WTC11 (cell line): ENCODE measurements around the gene CANX. TPM values are rescaled to one million over a fixed set of nuclear protein-coding genes. Genes with fewer than 3 reads are reported as not detected.

Experiments
- ATAC-seq: fragments of 200-7000 bp; cut with Tn5 transposase; 2 replicates; pipeline ENCODE4 v1.10.0; 2021; ENCODE audit warnings: mild to moderate bottlenecking, moderate library complexity
- CTCF ChIA-PET: fragments of 300-600 bp; sonication (Branson Sonifier 250); formaldehyde crosslinking; loops from one replicate; lab custom pipeline; 2021; ENCODE audit warnings: antibody characterized with exemption; lab: Charles Lee
- POLR2A ChIA-PET: fragments of 350-600 bp; sonication (Branson Sonifier 250); formaldehyde crosslinking; loops from one replicate; lab custom pipeline; 2021; ENCODE audit warnings: antibody characterized with exemption; lab: Charles Lee
- DNase-seq: peaks from one replicate; pipeline ENCODE4 v3.0.0; 2021; ENCODE audit warnings: low spot score
- H3K27ac Mint-ChIP-seq: 2 replicates; pipeline ENCODE4 v1.8.0; 2021; ENCODE audit warnings: mixed read lengths
- H3K27me3 Mint-ChIP-seq: 2 replicates; pipeline ENCODE4 v1.8.0; 2021; ENCODE audit warnings: low read depth, mild to moderate bottlenecking, moderate library complexity, mixed read lengths
- H3K36me3 Mint-ChIP-seq: 2 replicates; pipeline ENCODE4 v1.8.0; 2021; ENCODE audit warnings: mixed read lengths
- H3K4me1 Mint-ChIP-seq: 2 replicates; pipeline ENCODE4 v1.8.0; 2022; ENCODE audit warnings: mixed read lengths
- H3K4me3 Mint-ChIP-seq: 2 replicates; pipeline ENCODE4 v1.8.0; 2021; ENCODE audit warnings: mild to moderate bottlenecking, moderate library complexity, mixed read lengths
- H3K9me3 Mint-ChIP-seq: 2 replicates; pipeline ENCODE4 v1.8.0; 2021; ENCODE audit warnings: mixed read lengths
- ARID4B ChIP-seq: sonication (generic); formaldehyde crosslinking; IDR thresholded peaks from 2 replicates; pipeline ENCODE4 v1.8.0; 2023; ENCODE audit warnings: missing genetic modification reagents, mild to moderate bottlenecking, borderline replicate concordance
- CREM ChIP-seq: sonication (generic); formaldehyde crosslinking; IDR thresholded peaks from 2 replicates; pipeline ENCODE4 v1.8.1; 2022; ENCODE audit warnings: mild to moderate bottlenecking, missing genetic modification reagents, moderate library complexity
- ERG ChIP-seq: fragments of 250-450 bp; sonication (Bioruptor Pico); IDR thresholded peaks from 2 replicates; pipeline ENCODE4 v1.8.0; 2021; ENCODE audit warnings: mild to moderate bottlenecking
- FOXP4 ChIP-seq: sonication (generic); formaldehyde crosslinking; IDR thresholded peaks from 2 replicates; pipeline ENCODE4 v1.8.0; 2022; ENCODE audit warnings: mild to moderate bottlenecking, missing genetic modification reagents
- GTF2I ChIP-seq: fragments of 250-450 bp; sonication (Bioruptor Pico); conservative IDR thresholded peaks from 2 replicates; pipeline ENCODE4 v1.4.0; 2021; ENCODE audit warnings: mild to moderate bottlenecking
- KAT7 ChIP-seq: sonication (generic); formaldehyde crosslinking; IDR thresholded peaks from 2 replicates; pipeline ENCODE4 v1.8.1; 2023; ENCODE audit warnings: missing genetic modification reagents, mild to moderate bottlenecking, borderline replicate concordance
- MAX ChIP-seq: sonication (generic); formaldehyde crosslinking; IDR thresholded peaks from 2 replicates; pipeline ENCODE4 v1.8.0; 2022; ENCODE audit warnings: mild to moderate bottlenecking, missing genetic modification reagents
- NFE2L1 ChIP-seq: sonication (generic); formaldehyde crosslinking; IDR thresholded peaks from 2 replicates; pipeline ENCODE4 v1.8.1; 2023; ENCODE audit warnings: missing genetic modification reagents
- NR2C2 ChIP-seq: sonication (generic); formaldehyde crosslinking; IDR thresholded peaks from 2 replicates; pipeline ENCODE4 v1.8.0; 2022; ENCODE audit warnings: mild to moderate bottlenecking, missing genetic modification reagents
- PREB ChIP-seq: sonication (generic); formaldehyde crosslinking; IDR thresholded peaks from 2 replicates; pipeline ENCODE4 v1.8.1; 2022; ENCODE audit warnings: mild to moderate bottlenecking, missing genetic modification reagents, moderate library complexity, borderline replicate concordance
- SMAD3 ChIP-seq: sonication (generic); formaldehyde crosslinking; IDR thresholded peaks from 2 replicates; pipeline ENCODE4 v1.8.0; 2022; ENCODE audit warnings: missing genetic modification reagents, mild to moderate bottlenecking, borderline replicate concordance
- SMAD4 ChIP-seq: sonication (generic); formaldehyde crosslinking; IDR thresholded peaks from 2 replicates; pipeline ENCODE4 v1.8.0; 2022; ENCODE audit warnings: mild to moderate bottlenecking, missing genetic modification reagents
- STAT6 ChIP-seq: sonication (generic); formaldehyde crosslinking; conservative IDR thresholded peaks from 2 replicates; pipeline ENCODE4 v1.8.1; 2023; ENCODE audit warnings: mild to moderate bottlenecking, low read depth, missing genetic modification reagents, moderate library complexity
- TCF7 ChIP-seq: sonication (generic); formaldehyde crosslinking; IDR thresholded peaks from 2 replicates; pipeline ENCODE4 v1.8.0; 2022; ENCODE audit warnings: mild to moderate bottlenecking, low read depth, missing genetic modification reagents, moderate library complexity
- ZNF263 ChIP-seq: sonication (generic); formaldehyde crosslinking; IDR thresholded peaks from 2 replicates; pipeline ENCODE4 v1.8.1; 2022; ENCODE audit warnings: low read depth, mild to moderate bottlenecking, moderate library complexity, missing genetic modification reagents
- total RNA-seq: library from RNA; stranded (reverse); gene quantifications from 3 replicates; pipeline ENCODE4 v1.2.3, GENCODE V29; 2021
- TF ChIP-seq, protein P1 (sequence below): sonication (generic); formaldehyde crosslinking; IDR thresholded peaks from 2 replicates; pipeline ENCODE4 v1.8.1; 2023; ENCODE audit warnings: mild to moderate bottlenecking, missing genetic modification reagents, moderate library complexity
- TF ChIP-seq, protein P2 (sequence below): sonication (generic); formaldehyde crosslinking; IDR thresholded peaks from 2 replicates; pipeline ENCODE4 v1.8.1; 2022; ENCODE audit warnings: low read depth, mild to moderate bottlenecking, moderate library complexity, missing genetic modification reagents, borderline replicate concordance

CANX gene
- total RNA-seq, 1 experiment from 2014 or later: 611 TPM

GRCh38 chr5:179732918-179733771 lies 34.4 kb downstream of the CANX start (continued):
- TF ChIP-seq FOXP4 (CRISPR knock-in tag) (0 out of 2 replicates have a peak, but pooled peaks have one; percentile 41), ZNF263 (no peak), ARID4B (CRISPR knock-in tag) (peak; percentile 68; the same call in 1 of the 2 replicates), MAX (CRISPR knock-in tag) (no peak; the same call in none of the 2 replicates)
- TF ChIP-seq, protein P1, sequence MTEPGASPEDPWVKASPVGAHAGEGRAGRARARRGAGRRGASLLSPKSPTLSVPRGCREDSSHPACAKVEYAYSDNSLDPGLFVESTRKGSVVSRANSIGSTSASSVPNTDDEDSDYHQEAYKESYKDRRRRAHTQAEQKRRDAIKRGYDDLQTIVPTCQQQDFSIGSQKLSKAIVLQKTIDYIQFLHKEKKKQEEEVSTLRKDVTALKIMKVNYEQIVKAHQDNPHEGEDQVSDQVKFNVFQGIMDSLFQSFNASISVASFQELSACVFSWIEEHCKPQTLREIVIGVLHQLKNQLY: 0 out of 2 replicates have a peak, but pooled peaks have one; percentile 9

DNA sequence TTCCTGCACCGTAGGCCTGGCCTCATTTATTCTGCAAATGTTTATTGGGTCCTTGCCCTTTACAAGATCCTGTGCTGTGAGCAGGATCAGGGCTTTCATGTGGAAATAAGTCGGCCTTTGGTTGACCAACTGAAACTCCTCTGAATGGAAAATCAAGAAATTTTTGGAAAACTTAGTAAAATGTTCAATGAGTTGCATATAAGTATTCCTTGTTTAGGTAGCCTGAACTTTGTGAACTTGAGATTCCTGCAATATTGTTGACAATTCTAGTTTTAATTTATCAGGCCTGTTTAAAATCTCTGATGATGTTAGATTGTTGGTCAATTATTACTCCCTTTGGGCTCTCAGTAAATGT lies 35.0 kb downstream of the CANX start:
- Mint-ChIP-seq H3K4me1 (peaks cover 23% of the 10 kb centered on the region), H3K27me3 (no peaks in the 10 kb centered on the region), H3K27ac (peak overlapping the region; percentile 97), H3K9me3 (no peaks in the 10 kb centered on the region), H3K36me3 (peaks cover 37% of the 10 kb centered on the region), H3K4me3 (peak overlapping the region; percentile 96)
- no peak for ATAC-seq
- no peak for DNase-seq
- CTCF ChIA-PET: interaction anchor here (1.0 to 2.0 kb wide), 2 partner anchors 16 to 68 kb away, joined by 4 to 10 read pairs; no protein-coding TSS in a partner anchor
- POLR2A ChIA-PET: interaction anchor here (0.6 to 2.0 kb wide), 3 partner anchors 9 to 110 kb away, joined by 3 to 4 read pairs (median 3); no protein-coding TSS in a partner anchor
- TF ChIP-seq NFE2L1 (CRISPR knock-in tag): no peak
- TF ChIP-seq, protein P2, sequence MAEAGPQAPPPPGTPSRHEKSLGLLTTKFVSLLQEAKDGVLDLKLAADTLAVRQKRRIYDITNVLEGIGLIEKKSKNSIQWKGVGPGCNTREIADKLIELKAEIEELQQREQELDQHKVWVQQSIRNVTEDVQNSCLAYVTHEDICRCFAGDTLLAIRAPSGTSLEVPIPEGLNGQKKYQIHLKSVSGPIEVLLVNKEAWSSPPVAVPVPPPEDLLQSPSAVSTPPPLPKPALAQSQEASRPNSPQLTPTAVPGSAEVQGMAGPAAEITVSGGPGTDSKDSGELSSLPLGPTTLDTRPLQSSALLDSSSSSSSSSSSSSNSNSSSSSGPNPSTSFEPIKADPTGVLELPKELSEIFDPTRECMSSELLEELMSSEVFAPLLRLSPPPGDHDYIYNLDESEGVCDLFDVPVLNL: no peak
- TF ChIP-seq, protein P1: no peak
- no peak for TF ChIP-seq GTF2I (CRISPR knock-in tag)
- no peak for TF ChIP-seq TCF7 (CRISPR knock-in tag)
- TF ChIP-seq NR2C2 (CRISPR knock-in tag): no peak
- TF ChIP-seq KAT7 (CRISPR knock-in tag): no peak
- TF ChIP-seq SMAD4: no peak
- no peak for TF ChIP-seq MAX (CRISPR knock-in tag)
- no peak for TF ChIP-seq STAT6 (CRISPR knock-in tag)
- no peak for TF ChIP-seq PREB (CRISPR knock-in tag)
- TF ChIP-seq ZNF263: no peak
- no peak for TF ChIP-seq ERG (CRISPR knock-in tag)
- TF ChIP-seq SMAD3 (CRISPR knock-in tag): no peak
- TF ChIP-seq CREM (CRISPR knock-in tag): no peak
